ENCODE data around the gene GPC6.
A peak's percentile ranks its signal among the peaks of the same experiment; 100 is the strongest.
"Not testable (repeated sequence)": the region's sequence is repeated elsewhere in the genome, so short reads cannot be mapped to it uniquely, and the experiment has no call there.

The GPC6 gene

DNA sequence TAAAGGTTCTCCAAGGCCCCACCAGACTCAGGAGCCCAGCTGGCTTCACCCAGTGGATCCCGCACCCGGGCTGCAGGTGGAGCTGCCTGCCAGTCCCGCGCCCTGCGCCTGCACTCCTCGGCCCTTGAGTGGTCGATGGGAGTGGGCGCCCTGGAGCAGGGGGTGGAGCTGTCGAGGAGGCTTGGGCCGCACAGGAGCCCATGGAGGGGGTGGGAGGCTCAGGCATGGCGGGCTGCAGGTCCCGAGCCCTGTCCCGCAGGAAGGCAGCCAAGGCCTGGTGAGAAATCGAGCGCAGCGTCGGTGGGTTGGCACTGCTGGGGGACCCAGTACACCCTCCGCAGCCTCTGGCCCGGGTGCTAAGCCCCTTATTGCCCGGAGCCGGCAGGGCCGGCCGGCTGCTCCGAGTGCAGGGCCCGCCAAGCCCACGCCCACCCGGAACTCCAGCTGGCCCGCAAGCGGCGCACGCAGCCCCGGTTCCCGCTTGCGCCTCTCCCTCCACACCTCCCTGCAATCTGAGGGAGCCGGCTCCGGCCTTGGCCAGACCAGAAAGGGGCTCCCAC is 228.1 kb downstream of the GPC6 start:
- not testable (repeated sequence) for DNase-seq

GRCh38 chr13:93455861-93456260 is 229.3 kb downstream of the GPC6 start:
- DNase-seq, result no peak

GRCh38 chr13:93460005-93460404 is 233.4 kb downstream of the GPC6 start:
- no peak for DNase-seq

DNA sequence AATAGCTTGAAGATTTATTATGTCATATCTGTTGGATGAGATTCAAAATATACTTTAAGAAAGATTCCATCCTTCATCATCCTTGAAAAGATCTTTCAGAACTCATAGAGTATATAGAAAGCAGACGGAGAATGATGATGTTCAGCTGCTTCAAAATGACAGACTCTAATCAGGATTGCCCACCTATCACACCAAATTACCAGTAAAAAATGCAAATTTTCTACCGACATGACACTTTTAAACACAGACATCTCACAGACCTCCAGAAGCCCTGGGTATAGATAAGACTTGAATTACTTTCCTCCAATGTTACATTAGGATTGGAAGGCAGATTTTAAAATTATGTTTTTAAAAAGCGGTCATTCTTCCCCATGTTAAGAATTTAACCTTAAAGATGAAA is 235.5 kb downstream of the GPC6 start:
- DNase-seq, result peak; percentile 80

GRCh38 chr13:93466502-93467036 is 240.0 kb downstream of the GPC6 start:
- no peak for DNase-seq

- DNase-seq, result peak; percentile 34
Measured at GRCh38 chr13:93467175-93467574, 240.6 kb downstream of the GPC6 start.

DNA sequence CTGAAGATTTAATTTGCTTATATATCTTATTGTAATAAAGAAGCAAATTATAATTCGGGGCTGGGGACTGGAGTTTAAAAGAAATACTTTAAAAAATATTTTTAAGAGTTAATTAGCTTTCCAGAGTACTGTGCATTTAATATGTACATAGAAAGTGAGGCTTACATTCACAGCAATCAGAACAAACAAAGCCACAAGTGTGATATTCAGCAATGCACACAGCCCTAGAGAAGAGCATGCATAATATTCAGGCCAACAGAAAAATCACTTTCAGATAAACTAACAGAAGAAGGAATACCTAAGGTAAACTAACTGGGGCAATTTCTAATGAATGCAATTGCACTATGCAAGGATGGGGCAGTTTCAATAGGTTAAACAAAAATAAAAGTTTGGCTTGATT is 241.8 kb downstream of the GPC6 start:
- no peak for DNase-seq

- no peak for DNase-seq
Measured at GRCh38 chr13:93472296-93472695, 245.7 kb downstream of the GPC6 start.

- DNase-seq, result no peak
Measured at GRCh38 chr13:93472814-93473296, 246.2 kb downstream of the GPC6 start.

GRCh38 chr13:93473441-93474270 is 247.0 kb downstream of the GPC6 start:
- no peak for DNase-seq

DNA sequence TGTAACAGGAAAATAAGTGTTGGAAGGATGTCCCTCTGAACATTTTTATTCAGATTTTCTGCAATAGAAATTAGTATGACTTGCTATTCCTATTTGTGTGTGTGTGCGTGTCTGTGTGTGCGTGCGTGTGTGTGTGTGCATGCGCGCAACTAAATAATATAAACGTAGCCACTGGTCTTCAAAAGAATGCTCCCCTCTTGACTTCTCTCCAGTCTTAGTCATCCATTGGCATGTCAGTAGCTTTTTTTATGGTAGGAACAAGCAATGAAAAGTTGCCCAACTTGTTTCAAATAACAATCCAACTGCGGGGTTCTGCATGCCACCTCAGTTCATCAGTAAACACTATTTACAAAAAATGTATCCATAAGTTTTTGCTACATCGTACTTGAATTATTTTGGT is 249.6 kb downstream of the GPC6 start:
- DNase-seq, result no peak

DNA sequence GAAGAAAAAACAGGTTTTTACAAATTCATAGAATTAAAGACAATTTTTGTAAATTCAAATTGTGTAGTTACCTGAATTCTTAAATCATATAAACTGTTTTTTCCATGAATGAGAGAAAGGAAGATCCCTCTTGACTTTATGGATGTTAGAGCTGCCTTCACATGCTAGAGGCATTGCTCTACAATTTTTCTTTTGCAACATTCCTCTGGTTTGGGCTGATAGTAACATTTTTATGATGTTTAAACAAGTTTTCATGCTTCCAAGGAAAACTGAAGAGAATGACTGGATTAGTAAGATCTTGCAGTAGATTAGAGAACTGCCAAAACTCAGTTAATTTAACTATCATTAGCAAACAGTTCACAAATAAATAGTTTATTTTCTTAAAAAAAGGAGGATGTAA is 250.6 kb downstream of the GPC6 start:
- DNase-seq, result no peak

GRCh38 chr13:93480553-93481106 is 254.0 kb downstream of the GPC6 start:
- no peak for DNase-seq

- not testable (repeated sequence) for DNase-seq
Measured at GRCh38 chr13:93496117-93496516, 269.5 kb downstream of the GPC6 start.

DNA sequence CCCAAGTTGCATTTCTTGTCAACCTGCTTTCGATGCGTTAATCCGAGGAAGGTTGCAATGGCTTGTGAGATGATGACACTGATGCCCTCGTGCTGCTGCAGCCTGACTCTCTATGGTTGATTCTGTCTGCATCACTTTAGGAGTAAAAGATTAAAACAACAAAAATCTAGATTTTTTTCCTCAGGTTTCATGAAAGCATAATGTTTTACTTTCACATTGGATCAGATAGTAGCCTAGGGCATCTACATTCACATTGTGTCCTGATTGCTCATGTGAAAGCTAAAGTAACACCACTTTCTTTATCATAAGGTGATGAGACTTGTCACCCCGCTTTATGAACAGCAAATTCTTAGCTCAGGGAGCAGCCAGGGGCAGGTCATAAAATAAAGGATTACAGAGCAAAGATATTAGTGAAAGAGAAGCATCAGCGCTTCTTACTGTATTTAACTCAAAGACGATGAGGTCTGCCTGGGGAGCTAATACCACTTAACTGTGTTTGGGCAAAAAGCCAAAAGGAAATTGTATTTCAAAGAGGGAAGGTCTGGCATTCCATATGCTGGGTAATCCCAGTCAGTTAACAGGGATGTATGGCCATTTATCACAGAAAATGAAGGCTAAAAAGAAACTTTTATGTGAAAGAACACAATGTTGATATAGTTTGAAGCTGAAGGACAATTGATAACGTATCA is 270.5 kb downstream of the GPC6 start:
- DNase-seq, result peak; percentile 93

DNA sequence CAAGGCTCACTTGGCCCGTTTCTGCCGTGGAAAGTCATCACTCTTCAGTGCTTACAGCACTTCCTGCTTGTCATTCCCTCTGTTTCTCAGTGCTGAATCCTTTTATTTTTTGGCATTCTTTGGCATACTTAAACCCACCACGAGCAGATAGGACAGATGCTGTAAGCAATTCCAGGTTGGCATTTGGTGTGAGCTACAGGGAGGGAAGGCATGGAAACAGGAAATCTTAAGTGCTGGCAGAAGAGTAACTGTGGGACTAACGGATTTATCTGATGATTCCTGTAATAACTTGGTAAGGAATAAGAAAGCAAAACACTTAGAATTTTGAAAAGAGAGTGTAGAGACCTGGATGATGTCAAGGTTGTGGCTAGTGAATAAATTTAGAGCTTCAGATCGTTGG is 273.4 kb downstream of the GPC6 start:
- peak; percentile 44 for DNase-seq

DNA sequence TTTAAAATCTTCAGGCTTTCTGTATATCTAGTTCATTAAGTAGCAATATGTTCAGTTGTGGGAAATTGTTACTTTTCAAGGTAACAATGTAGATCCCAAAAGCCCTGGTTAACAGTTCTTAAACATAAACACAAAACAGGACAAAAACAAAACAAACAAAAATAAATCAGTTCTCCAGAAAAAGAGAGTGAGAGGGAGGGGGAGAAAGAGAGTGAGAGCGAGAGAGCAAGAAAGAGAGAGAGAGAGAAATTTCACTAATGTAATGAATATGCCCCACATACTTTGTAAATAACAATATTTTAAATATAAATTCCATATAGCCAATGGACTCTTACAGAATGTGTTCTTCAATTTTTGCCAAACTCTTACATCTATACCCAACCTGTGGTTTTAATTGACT is 275.5 kb downstream of the GPC6 start:
- DNase-seq, result no peak

GRCh38 chr13:93502987-93503615 is 276.5 kb downstream of the GPC6 start:
- no peak for DNase-seq

DNA sequence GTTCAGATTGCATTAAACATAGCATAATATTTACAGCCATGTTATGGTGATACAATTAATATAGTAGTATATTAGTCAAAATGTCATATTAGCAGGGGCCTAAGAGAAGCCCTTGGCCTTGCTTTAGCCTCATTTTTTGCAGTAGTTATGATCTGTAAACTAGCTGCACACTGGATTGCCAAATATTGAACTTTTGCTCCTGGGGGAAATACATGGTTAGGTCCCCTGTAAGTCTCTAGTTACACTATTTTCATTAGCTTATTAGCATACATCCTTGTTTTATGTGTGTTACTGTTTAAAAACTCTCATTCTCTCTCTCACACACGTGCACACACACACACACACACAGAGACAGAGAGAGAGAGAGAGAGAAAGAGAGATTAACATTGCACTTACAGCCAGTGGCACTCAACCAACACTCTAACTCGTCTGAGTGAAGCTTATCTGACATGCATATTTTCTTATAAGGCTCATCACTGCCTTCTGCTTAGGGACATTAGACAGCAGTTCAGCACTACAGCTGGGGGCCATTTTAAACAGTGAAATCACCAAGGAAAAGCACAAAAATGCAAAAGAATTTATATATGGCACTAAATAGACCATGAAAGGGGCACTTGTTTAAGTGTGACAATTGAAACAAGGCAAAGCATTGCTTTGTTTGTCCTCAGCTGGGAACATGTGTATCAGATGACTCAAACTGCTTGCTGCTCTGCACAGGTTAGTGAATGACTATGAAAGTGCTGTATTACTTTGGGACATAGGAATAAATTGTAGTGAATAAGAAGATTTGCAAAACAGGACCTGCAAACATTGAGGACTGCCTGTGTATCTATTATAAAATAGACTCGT is 278.7 kb downstream of the GPC6 start:
- DNase-seq, result no peak

DNA sequence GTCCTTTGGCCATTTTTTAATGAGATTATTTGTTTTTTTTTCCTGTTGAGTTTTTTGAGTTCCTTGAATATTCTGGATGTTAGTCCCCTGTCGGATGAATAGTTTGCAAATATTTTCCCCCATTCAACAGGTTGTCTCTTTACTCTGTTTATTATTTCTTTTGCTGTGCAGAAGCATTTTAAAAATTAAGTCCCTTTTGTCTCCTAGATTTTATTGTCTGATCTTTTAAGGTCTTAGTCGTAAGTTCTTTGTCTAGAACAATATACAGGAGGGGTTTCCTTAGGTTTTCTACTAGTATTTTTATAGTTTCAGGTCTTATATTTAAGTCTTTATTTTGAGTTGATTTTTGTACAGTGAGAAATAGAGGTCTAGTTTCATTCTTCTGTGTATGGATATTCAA is 284.4 kb downstream of the GPC6 start:
- no peak for DNase-seq

DNA sequence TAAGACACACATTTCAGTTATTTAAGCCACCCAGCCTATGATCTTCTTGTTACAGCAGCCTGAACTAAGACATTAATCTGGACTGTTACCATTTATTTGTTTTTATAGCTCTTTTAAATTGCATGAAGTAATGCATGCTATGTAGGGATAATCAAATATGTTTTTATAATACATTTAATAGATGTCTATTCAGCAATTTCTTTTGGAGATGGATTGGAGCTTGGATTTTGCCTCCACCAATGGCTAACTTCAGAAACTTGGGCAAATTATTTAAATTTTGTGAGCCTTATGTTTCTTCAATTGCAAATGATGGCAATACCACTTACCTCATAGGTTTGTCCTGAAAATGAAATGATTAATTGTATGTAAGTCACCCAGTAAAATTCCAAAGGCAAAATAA is 288.7 kb downstream of the GPC6 start:
- DNase-seq, result no peak

GRCh38 chr13:93517658-93518057 is 291.1 kb downstream of the GPC6 start:
- no peak for DNase-seq

Measured in NCI-H2171 treated with DMSO at 0.1 percent for 48 hours (cell line).